PC-3 (cell line): ENCODE measurements around the gene NUP62. TPM values are rescaled to one million over a fixed set of nuclear protein-coding genes. Genes with fewer than 3 reads are reported as not detected.

Experiments used
- ATAC-seq: fragments of 200-7000 bp; cut with Tn5 transposase; 2 replicates; pipeline ENCODE4 v1.9.1; 2020; ENCODE audit warnings: mild to moderate bottlenecking, moderate library complexity
- Bru-seq: library from RNA; stranded (reverse); fragments of 400-500 nt; gene quantifications from one replicate; lab custom pipeline; 2021; lab: Mats Ljungman, UMichigan
- BruChase-seq, 2 experiments: library from RNA; stranded (reverse); fragments of 400-500 nt; gene quantifications; one replicate each; lab custom pipeline; 2021; lab: Mats Ljungman, UMichigan
- BruUV-seq: library from RNA; stranded (reverse); fragments of 400-500 nt; replicated peaks from 2 replicates; lab custom pipeline; 2021; lab: Mats Ljungman, UMichigan
- CTCF ChIA-PET: fragments of 300-600 bp; sonication (Branson Sonifier 250); formaldehyde crosslinking; loops from one replicate; lab custom pipeline; 2022; ENCODE audit warnings: antibody characterized with exemption; lab: Charles Lee
- POLR2A ChIA-PET: fragments of 300-600 bp; sonication (Branson Sonifier 250); formaldehyde crosslinking; loops from one replicate; lab custom pipeline; 2022; ENCODE audit warnings: antibody characterized with exemption; ENCODE audit not compliant: unreplicated experiment; lab: Charles Lee
- DNase-seq: peaks from one replicate; pipeline ENCODE4 v3.0.0-alpha.2; 2015
- H2AFZ ChIP-seq: fragments of 300-600 bp; sonication (generic); 2 replicates; pipeline ENCODE4 v1.6.0; 2016; ENCODE audit warnings: antibody characterized with exemption, low read length
- H3F3A ChIP-seq: fragments of 300-600 bp; sonication (generic); one replicate; pipeline ENCODE4 v1.6.0; 2017; ENCODE audit warnings: antibody characterized with exemption, low read length, control low read depth, mild to moderate bottlenecking; ENCODE audit not compliant: unreplicated experiment
- H3K27ac ChIP-seq: fragments of 300-600 bp; sonication (generic); 2 replicates; pipeline ENCODE4 v1.5.1; 2016; ENCODE audit warnings: mild to moderate bottlenecking, low read length
- H3K27me3 ChIP-seq: fragments of 300-600 bp; sonication (generic); 2 replicates; pipeline ENCODE4 v1.6.1; 2016; ENCODE audit warnings: low read length, mixed read lengths
- H3K36me3 ChIP-seq: fragments of 300-600 bp; sonication (generic); 2 replicates; pipeline ENCODE4 v1.6.1; 2016; ENCODE audit warnings: low read depth, mixed run types, low read length, mixed read lengths
- H3K4me1 ChIP-seq: fragments of 300-600 bp; sonication (generic); 2 replicates; pipeline ENCODE4 v1.5.1; 2016; ENCODE audit warnings: low read length; ENCODE audit not compliant: insufficient read depth
- H3K4me2 ChIP-seq: fragments of 300-600 bp; sonication (generic); 2 replicates; pipeline ENCODE4 v1.6.0; 2016; ENCODE audit warnings: low read length
- H3K4me3 ChIP-seq: fragments of 300-600 bp; sonication (generic); 2 replicates; pipeline ENCODE4 v1.5.1; 2016; ENCODE audit warnings: mild to moderate bottlenecking, low read length, mixed read lengths
- H3K79me2 ChIP-seq: fragments of 300-600 bp; sonication (generic); 2 replicates; pipeline ENCODE4 v1.6.1; 2017; ENCODE audit warnings: low read length, mixed read lengths
- H3K9ac ChIP-seq: fragments of 300-600 bp; sonication (generic); 2 replicates; pipeline ENCODE4 v1.6.0; 2016; ENCODE audit warnings: mild to moderate bottlenecking, low read length
- H3K9me2 ChIP-seq: fragments of 300-600 bp; sonication (generic); replicated peaks from 2 replicates; pipeline ENCODE4 v1.6.1; 2016; ENCODE audit warnings: mixed run types, low read length, mixed read lengths
- H3K9me3 ChIP-seq: fragments of 300-600 bp; sonication (generic); 2 replicates; pipeline ENCODE4 v1.6.1; 2016; ENCODE audit warnings: low read length, mixed read lengths
- H4K20me1 ChIP-seq: fragments of 300-600 bp; sonication (generic); 2 replicates; pipeline ENCODE4 v1.6.1; 2016; ENCODE audit warnings: low read length, mixed read lengths
- CTCF ChIP-seq: fragments of 300-600 bp; sonication (generic); conservative IDR thresholded peaks from 2 replicates; pipeline ENCODE4 v1.5.1; 2017; ENCODE audit warnings: antibody characterized with exemption, low read depth, mild to moderate bottlenecking, low read length
- EZH2 ChIP-seq: fragments of 300-600 bp; sonication (generic); IDR thresholded peaks from one replicate; pipeline ENCODE4 v1.6.1; 2017; ENCODE audit warnings: antibody characterized with exemption, mild to moderate bottlenecking, low read length; ENCODE audit not compliant: unreplicated experiment
- EZH2phosphoT487 ChIP-seq: fragments of 300-600 bp; sonication (generic); IDR thresholded peaks from 2 replicates; pipeline ENCODE4 v1.6.1; 2018; ENCODE audit warnings: mild to moderate bottlenecking, antibody characterized with exemption, low read length, borderline replicate concordance
- intact Hi-C: fragments of 100-400 bp; cut with micrococcal nuclease; formaldehyde crosslinking; loops from 2 replicates; pipeline ENCODE4 v1.9.0; 2023
- long read RNA-seq: library from polyadenylated mRNA; unstranded; transcript quantifications from one replicate; pipeline ENCODE4 v2.0.0, GENCODE V29; 2021; ENCODE audit not compliant: unreplicated experiment
- total RNA-seq: library from RNA; depleted of rRNA; stranded (reverse); fragments of >200 nt; gene quantifications from 2 replicates; pipeline ENCODE4 v1.2.3, GENCODE V29; 2014; rRNA removed

The NUP62 gene
- total RNA-seq (129 and 149 TPM in 2 replicates), Bru-seq, nascent RNA (percentile 92 among the genes with signal in this experiment), BruChase-seq, experiment 1, labeled RNA remaining after a 6-hour chase (percentile 98 among the genes with signal in this experiment), BruChase-seq, experiment 2, labeled RNA remaining after a 2-hour chase (percentile 98 among the genes with signal in this experiment)
- long read RNA-seq, transcript NUP62-208 (2 exons, 3,590 nt) = minor isoform, 6 of 182 reads
- long read RNA-seq, transcript NUP62-201 (3 exons, 2,870 nt) = major isoform, 39 of 182 reads
- long read RNA-seq, transcript NUP62-211 (3 exons, 2,053 nt) = minor isoform, 15 of 182 reads
- long read RNA-seq, transcript NUP62-202 (2 exons, 3,479 nt) = minor isoform, 33 of 182 reads
- long read RNA-seq, partial matches to known transcripts = 0 of 182 reads
- long read RNA-seq, other reads (novel, unspliced or antisense) = 86 of 182 reads

- H3K79me2 ChIP-seq = peaks cover 73% of the 10 kb centered on the region
- H3K9ac ChIP-seq = peak within 1 kb of the TSS; percentile 98
- TSS peak; percentile 79 for BruUV-seq
- peaks cover 59% of the 10 kb centered on the region for H3K4me1 ChIP-seq
- no peaks in the 10 kb centered on the region for H3K9me3 ChIP-seq
- H3K4me3 ChIP-seq = peak within 1 kb of the TSS; percentile 81
- peak within 1 kb of the TSS; percentile 91 for H3K4me2 ChIP-seq
- POLR2A ChIA-PET = interaction anchor here (0.5 to 0.6 kb wide), 3 partner anchors 220 to 1426 kb away, joined by 3 to 5 read pairs (median 3); no protein-coding TSS in a partner anchor
- CTCF ChIA-PET = no interaction called here
- H3F3A ChIP-seq = peaks cover 12% of the 10 kb centered on the region
- peaks cover 24% of the 10 kb centered on the region for H4K20me1 ChIP-seq
- H2AFZ ChIP-seq = peak within 1 kb of the TSS; percentile 84
- DNase-seq = peak; percentile 90
- peak within 1 kb of the TSS; percentile 92 for H3K27ac ChIP-seq
- no peak for TF ChIP-seq EZH2
- no peak for TF ChIP-seq CTCF
- no peak for TF ChIP-seq EZH2phosphoT487
- intact Hi-C loops = loop anchor here (1.0 kb wide), 1 partner anchor 51 kb away; no protein-coding TSS in a partner anchor
- H3K9me2 ChIP-seq = no peaks in the 10 kb centered on the region
- H3K27me3 ChIP-seq = no peaks in the 10 kb centered on the region
- H3K36me3 ChIP-seq = peaks cover 48% of the 10 kb centered on the region
- peak; percentile 45 for ATAC-seq
Measured at GRCh38 chr19:49929121-49929610, at the start of gene NUP62, which contains the start of gene ATF5. Gene NUP62, minus strand, starts transcription at chr19:49929504. Its CDS starts 19,697 bp downstream, at chr19:49909807. Gene ATF5, plus strand, starts transcription at chr19:49929205. Its CDS starts 1,646 bp downstream, at chr19:49930851.

- Histone ChIP-seq H3K9ac (no peak overlapping the region), H3K4me3 (no peak overlapping the region), H3K4me1 (no peaks in the 10 kb centered on the region), H3F3A (no peaks in the 10 kb centered on the region), H3K79me2 (no peaks in the 10 kb centered on the region), H2AFZ (no peak overlapping the region), H4K20me1 (no peaks in the 10 kb centered on the region), H3K4me2 (no peak overlapping the region), H3K27ac (no peak overlapping the region), H3K9me3 (no peaks in the 10 kb centered on the region), H3K9me2 (no peaks in the 10 kb centered on the region), H3K36me3 (no peaks in the 10 kb centered on the region), H3K27me3 (no peaks in the 10 kb centered on the region)
- intact Hi-C loops = no loop called here
- BruUV-seq = no TSS peak
- ChIA-PET POLR2A (no interaction called here), CTCF (interaction anchor here (0.5 kb wide), 1 partner anchor 225 kb away, joined by 3 read pairs; the partner anchor contains the start of gene MYH14)
- no peak for DNase-seq
- TF ChIP-seq EZH2 = no peak
- TF ChIP-seq CTCF = no peak
- TF ChIP-seq EZH2phosphoT487 = no peak
- no peak for ATAC-seq
Measured at GRCh38 chr19:49978324-49978723, 49.0 kb upstream of the NUP62 start.
